Kidney capillary endothelial cell (primary cell): ENCODE data around the gene TTC16.

ENCODE experiments used
- DNase-seq: peaks from one replicate; pipeline ENCODE4 v3.0.0-alpha.2; 2018; ENCODE audit warnings: low spot score

Gene TTC16

GRCh38 chr9:127697575-127697974, 18.3 kb upstream of the TTC16 start:
- no peak for DNase-seq

DNA sequence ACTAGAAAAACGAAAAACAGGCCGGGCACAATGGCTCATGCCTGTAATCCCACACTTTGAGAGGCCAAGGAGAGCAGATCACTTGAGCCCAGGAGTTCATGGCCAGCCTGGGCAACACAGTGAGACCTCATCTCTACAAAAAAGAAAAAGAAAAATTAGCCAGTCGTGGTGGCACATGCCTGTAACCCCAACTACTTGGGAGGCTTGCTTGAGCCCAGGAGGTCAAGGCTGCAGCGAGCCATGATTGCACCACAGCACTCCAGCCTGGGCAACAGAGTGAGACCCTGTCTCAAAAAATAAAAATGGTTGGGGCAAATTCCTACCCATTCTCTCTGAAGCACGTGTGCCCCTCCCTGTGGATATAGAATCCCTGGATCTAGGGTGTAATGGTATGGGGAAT, 17.5 kb upstream of the TTC16 start:
- no peak for DNase-seq

DNA sequence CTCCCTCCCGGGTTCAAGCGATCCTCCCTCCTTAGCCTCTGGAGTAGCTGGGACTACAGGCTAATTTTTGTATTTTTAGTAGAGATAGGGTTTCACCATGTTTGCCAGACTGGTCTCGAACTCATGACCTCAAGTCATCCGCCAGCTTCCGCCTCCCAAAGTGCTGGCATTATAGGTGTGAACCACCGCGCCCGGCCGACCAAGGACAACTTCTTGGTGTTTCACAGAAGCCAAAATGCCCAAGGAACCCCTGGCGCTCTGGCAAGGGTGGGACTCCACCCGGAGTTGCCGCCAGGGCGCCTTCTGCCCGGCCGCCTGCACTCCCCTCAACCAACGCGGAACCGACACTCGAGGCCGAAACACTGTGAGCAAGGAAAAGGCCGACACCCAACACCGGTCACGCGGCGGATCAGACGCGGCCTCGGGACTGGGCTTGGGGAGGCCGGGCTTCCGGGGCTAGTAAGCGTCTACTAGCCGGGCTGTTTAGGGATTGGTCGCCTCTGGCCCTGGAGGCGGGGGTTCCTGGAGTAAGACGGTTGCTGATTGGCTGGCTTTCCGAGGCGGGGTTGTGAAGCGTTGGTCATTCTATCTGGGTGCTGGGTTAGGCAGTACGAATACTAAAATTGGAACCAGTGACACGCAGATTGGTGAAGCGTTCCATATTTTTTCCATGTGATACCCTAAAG, 16.8 kb upstream of the TTC16 start:
- peak; percentile 94 for DNase-seq

DNA sequence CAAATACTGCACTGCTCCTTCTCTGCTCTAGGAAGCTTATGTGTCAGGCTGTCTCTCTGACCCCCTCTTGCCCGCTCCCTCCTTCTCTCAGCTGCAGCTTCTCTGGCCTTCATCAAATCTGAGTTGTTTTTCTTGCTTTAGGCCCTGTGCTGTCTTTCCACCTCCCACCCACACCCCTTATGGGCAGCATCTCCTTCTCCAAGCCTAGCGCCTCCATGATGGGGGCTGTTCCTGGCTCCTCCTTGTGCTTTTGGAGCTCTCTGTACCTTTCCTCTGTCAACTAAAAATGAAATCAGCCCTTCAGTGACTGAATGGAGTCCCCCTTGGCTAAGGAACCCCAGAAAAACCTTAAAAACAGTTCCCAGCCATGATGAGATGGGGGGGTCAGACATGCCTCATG, 15.7 kb upstream of the TTC16 start:
- DNase-seq: no peak

DNA sequence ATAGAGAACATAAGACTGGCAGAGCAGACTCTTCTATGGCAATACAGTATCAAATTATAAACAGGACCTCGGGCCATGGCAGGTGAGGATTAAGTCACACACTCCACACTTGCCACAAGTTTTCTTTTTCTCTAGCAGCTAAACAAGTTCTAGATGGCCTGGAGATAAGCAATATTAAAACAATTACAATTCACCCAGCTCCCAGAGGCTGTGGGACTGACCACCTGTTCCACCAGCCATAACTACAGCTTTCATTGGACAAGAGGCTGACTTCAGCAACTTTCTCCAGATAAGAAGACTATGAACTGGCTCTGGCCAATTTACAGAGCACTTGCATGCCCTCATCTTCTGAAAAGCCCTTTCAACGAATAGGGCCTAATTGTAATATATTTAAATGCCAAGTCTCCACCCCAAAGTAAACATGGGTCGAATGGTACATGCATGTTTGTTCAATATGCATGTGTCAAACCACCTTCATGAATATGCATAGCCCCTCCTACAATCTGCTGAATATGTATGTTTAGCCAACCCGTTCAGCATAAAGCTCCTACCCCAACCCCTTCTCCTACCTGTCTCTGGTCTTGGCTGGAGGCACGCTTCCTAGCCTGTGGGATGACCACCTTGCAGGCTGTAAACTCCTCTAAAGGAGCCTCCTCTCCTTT, 15.2 kb upstream of the TTC16 start:
- no peak for DNase-seq

- no peak for DNase-seq
Observed at GRCh38 chr9:127703289-127703946, 12.5 kb upstream of the TTC16 start.

DNA sequence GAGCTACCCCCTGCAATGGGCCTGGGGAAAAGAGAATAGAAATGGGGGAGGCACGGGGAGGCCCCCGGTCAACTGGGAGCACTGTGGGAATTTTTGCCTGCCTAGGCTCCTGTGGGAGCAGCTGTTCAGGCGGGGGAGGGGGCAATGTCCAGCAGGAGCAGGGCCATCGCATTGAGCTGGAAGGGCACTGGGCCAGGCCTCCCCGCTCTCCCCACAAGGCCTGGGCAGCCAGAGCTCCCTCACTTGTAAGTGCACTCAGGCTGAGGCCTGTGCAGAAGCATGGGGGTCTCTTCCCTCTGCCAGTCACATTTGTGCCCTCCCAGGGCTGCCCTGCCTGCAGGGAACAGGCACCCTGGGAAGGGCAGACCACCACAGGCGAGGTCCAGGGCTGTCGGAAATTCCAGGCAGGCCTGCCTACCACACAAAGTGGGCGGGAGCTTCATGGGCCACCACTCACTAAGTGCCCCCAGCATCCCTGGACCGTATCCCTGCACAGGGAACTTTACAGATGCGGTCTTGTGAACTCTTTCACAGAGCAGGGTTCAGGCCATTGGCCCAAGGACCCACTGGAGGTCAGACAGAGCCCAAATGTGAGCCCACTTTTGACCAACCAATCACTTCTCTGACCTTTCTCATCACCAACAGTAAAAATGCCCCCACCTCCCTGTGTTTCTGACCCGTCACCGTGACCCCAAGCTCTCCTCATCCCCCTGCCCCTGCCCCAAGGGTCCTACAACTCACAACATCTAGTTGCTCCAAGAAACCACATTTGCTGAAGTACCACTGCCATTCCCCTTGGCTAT, 10.1 kb upstream of the TTC16 start:
- no peak for DNase-seq

- DNase-seq: no peak
Observed at GRCh38 chr9:127706836-127707241, 9.0 kb upstream of the TTC16 start, which contains the start of gene CFAP157. Gene CFAP157, plus strand, starts transcription at chr9:127706988. Its CDS starts 44 bp downstream, at chr9:127707032.

GRCh38 chr9:127707766-127708165, 8.1 kb upstream of the TTC16 start:
- no peak for DNase-seq

- DNase-seq: no peak
Observed at GRCh38 chr9:127708952-127709587, 6.8 kb upstream of the TTC16 start.

DNA sequence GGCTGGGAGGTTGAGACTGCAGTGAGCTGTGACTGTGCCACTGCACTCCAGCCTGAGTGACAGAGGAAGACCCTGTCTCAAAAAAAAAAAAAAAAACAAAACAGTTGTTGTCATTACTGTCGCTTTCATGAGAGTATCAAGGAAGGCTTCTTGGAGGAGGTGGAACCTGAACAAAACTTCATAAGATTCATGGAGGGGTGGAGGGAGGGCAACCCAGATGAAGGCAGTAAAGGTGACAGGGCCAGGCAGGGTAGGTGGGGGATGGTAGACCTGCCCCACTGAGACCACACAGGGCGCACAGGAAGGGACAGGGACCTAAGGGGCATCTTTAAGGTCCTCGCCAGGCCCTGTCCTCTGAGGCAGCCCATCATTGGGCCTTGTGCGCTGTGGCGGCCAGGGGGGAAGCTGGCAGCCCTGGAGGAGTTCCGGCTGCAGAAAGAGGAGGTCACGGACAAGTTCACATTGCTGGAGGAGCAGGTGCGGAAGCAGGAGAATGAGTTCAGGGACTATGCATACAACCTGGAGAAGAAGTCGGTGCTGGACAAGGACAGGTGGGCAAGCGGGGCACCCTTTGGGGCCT, 5.6 kb upstream of the TTC16 start:
- DNase-seq: no peak

DNA sequence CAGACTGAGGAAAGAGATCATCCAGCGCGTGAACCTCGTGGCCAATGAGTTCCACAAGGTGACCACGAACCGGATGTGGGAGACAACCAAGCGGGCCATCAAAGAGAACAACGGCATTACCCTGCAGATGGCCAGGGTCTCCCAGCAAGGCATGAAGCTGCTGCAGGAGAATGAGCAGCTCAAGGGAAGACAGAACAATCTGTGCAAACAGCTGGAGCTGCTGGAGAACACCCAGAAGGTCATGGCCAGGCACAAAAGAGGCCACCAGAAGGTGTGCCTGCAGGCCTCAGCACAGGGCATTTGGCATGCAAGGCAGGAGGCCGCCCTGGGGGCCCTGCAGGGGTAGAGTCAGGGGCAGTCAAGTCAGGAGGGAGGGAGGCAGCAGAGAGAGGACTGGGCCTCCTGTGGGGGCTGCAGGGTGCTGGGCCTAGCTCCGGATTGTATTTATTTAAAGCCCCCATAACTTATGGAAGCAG, 4.6 kb upstream of the TTC16 start:
- no peak for DNase-seq

GRCh38 chr9:127711831-127712274, 4.0 kb upstream of the TTC16 start:
- DNase-seq: no peak

DNA sequence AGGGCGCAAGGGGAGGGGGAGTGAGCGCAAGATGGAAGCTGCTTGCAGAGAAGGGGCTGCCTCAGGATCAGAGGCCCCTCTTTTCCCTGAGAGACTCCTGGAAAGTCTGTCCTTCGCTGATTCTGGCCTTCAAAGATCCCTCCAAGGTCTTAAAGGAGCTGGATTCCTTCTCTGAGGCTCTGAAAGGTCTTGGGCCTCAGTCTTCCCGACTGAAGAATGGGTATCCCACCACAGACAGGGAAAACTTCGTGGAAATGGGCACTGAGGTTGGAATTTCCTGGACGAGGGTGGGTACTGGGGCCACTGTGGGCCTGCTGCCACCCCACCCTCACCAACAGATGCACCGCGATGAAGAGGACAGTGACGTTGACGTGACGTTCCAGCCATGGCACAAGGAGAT, 3.5 kb upstream of the TTC16 start:
- DNase-seq: no peak

GRCh38 chr9:127712867-127713266, 3.0 kb upstream of the TTC16 start:
- no peak for DNase-seq

DNA sequence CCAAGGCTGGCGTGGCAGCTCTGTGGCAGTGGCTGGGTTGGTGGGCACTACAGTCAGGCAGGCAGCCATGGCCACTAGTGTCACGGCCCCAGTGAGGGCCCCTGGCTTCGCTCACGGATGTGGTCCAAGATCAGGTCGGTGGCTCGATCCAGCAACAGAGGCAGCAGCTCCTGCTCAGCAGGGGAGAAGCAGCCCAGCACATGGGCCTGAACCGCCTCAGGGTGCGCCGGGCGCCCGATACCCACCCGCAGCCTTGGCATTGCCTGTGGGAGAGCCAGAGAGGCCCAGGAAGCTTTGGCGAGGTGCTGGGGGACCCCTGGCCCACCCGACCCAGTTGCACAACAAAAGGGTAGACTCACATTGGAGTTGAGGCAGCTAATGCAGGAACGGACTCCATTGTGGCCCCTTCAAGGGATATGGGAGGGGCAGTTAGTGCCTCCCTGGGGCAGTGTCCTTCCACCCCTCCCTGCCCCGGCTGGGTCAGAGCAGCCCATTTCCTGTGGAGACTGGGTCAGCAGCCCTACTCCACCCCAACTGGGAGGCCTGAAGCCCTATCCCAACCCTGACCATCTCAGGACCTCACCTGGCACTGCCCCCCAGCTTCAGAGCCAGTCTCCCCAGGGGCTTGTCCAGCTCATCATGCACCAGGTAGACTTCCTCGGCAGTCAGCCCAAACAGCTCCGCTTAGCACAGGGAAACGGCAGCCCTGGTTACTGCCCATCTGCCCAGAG, 1.7 kb upstream of the TTC16 start:
- no peak for DNase-seq

GRCh38 chr9:127714951-127715469, 869 bp upstream of the TTC16 start:
- DNase-seq: no peak

DNA sequence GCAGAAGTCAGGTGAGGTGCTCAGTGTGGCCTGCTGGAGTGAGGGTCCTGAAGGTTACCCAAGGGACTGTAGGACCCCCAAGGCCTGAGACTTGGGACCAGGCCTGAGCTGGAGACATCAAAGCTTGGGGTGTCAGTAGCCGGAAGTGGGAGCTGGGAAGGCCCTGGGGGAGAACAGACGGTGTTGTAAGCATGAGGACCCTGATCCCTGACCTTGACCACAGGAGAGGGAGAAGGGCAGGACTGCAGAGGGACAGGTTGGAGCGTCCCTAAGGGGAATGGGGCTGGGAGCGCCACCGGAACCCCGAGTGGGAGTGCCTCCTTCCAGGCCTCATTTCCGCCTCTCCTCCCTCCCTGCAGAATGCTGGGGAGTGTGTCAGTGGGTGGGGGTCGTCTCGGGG, 533 bp downstream of the TTC16 start:
- DNase-seq: no peak

DNA sequence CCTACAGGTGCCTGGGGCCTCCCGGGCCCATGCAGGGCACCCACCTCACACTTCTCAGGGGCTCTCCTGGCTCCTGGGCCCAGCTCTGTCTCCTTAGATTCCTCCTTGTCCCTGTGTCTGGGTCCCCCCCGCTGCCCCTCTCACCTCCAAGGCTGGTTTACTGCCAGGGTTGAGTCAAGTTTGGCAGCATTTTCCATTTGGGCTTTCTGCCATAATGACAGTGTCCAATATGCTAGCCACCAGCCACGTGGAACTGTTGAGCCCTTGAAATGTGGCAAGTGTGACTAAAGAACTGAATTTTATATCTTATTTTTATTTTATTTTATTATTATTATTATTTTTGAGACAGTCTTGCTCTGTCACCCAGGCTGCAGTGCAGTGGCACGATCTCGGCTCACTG, 1.9 kb downstream of the TTC16 start:
- DNase-seq: no peak
